ENCODE measurements around the gene MOB3B.

MOB3B gene

DNA sequence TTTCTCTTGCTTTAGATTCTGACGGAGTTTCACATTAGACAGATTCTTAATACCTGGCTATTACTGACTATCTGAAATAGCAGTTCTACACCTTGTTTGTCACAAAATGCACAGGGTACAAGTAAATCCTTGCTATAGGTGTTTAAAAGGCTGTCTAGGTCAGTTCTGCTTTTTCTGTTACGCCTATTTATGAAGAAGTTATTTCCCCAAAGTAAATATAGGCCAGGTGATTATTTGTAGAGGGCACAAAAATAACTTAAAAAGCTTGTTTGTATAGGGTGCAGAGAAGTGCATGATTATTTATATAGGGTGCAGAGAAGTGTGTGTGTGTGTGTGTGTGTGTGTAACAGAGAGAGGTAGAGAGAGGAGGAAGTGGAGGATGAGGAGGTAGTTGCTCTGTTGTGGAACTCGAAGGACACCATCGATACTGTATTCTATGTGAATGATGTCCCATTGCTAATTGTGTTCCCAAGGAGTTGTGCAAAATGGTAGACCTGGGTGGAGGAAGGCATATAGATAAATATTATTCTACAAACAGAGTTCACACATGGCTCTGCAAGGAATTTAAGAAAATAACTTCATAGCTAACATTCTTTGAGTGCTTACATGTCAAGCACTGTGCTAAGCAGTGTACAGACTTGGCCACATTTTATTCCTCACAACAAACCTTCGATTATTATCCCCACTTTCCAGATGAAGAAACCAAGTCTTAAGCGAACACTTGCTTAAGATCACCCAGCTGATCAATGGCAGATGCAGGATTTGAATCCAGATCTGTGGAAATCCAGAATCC is 136.4 kb downstream of the MOB3B start (continued):
- TF ChIP-seq, protein P1, sequence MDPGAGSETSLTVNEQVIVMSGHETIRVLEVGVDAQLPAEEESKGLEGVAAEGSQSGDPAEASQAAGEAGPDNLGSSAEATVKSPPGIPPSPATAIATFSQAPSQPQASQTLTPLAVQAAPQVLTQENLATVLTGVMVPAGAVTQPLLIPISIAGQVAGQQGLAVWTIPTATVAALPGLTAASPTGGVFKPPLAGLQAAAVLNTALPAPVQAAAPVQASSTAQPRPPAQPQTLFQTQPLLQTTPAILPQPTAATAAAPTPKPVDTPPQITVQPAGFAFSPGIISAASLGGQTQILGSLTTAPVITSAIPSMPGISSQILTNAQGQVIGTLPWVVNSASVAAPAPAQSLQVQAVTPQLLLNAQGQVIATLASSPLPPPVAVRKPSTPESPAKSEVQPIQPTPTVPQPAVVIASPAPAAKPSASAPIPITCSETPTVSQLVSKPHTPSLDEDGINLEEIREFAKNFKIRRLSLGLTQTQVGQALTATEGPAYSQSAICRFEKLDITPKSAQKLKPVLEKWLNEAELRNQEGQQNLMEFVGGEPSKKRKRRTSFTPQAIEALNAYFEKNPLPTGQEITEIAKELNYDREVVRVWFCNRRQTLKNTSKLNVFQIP (CRISPR knock-in tag; IDR thresholded peaks at IDR 0.05; ENCODE audit: borderline replicate concordance, low read depth) = no peak
- TF ChIP-seq ZNF70 (CRISPR knock-in tag; IDR thresholded peaks at IDR 0.05) = no peak
- no peak for TF ChIP-seq PPARA (CRISPR knock-in tag; IDR thresholded peaks at IDR 0.05; ENCODE audit: borderline replicate concordance)

DNA sequence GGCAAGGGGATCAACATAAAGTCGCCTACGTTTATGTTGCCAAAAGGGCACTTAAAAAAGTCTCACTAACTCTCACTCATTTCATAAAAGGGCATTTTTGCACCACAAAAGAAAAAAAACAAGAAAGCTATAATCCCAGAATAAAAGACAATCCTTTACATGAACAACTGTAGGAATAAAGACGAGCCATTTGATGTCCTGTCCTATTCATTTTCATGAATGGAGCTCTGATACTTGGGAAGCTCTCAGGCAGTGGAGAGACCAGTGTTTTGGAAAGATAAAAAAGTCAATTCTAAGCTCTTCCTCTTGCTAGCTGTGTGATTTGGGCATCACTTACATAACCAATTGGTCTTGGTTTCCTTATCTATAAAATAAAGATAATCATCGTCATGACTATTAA is 137.2 kb downstream of the MOB3B start:
- no peak for TF ChIP-seq CSDC2 (CRISPR knock-in tag; IDR thresholded peaks at IDR 0.05)
- no peak for TF ChIP-seq TCF4 (CRISPR knock-in tag; IDR thresholded peaks at IDR 0.05; ENCODE audit: borderline replicate concordance)
- TF ChIP-seq TOX (CRISPR knock-in tag; IDR thresholded peaks at IDR 0.05; ENCODE audit: borderline replicate concordance) = no peak
- TF ChIP-seq, protein P2, sequence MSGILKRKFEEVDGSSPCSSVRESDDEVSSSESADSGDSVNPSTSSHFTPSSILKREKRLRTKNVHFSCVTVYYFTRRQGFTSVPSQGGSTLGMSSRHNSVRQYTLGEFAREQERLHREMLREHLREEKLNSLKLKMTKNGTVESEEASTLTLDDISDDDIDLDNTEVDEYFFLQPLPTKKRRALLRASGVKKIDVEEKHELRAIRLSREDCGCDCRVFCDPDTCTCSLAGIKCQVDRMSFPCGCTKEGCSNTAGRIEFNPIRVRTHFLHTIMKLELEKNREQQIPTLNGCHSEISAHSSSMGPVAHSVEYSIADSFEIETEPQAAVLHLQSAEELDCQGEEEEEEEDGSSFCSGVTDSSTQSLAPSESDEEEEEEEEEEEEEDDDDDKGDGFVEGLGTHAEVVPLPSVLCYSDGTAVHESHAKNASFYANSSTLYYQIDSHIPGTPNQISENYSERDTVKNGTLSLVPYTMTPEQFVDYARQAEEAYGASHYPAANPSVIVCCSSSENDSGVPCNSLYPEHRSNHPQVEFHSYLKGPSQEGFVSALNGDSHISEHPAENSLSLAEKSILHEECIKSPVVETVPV (CRISPR knock-in tag; IDR thresholded peaks at IDR 0.05) = no peak
- no peak for TF ChIP-seq OSR1 (CRISPR knock-in tag; IDR thresholded peaks at IDR 0.05)
- TF ChIP-seq ZFP3 (CRISPR knock-in tag; IDR thresholded peaks at IDR 0.05) = no peak
- TF ChIP-seq, protein P3, sequence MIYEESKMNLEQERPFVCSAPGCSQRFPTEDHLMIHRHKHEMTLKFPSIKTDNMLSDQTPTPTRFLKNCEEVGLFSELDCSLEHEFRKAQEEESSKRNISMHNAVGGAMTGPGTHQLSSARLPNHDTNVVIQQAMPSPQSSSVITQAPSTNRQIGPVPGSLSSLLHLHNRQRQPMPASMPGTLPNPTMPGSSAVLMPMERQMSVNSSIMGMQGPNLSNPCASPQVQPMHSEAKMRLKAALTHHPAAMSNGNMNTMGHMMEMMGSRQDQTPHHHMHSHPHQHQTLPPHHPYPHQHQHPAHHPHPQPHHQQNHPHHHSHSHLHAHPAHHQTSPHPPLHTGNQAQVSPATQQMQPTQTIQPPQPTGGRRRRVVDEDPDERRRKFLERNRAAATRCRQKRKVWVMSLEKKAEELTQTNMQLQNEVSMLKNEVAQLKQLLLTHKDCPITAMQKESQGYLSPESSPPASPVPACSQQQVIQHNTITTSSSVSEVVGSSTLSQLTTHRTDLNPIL (CRISPR knock-in tag; IDR thresholded peaks at IDR 0.05; ENCODE audit: low read depth) = no peak
- TF ChIP-seq ZNF565 (CRISPR knock-in tag; conservative IDR thresholded peaks at IDR 0.05; ENCODE audit: low read depth) = no peak
- no peak for TF ChIP-seq SNAI2 (CRISPR knock-in tag; IDR thresholded peaks at IDR 0.05)
- TF ChIP-seq, protein P4, sequence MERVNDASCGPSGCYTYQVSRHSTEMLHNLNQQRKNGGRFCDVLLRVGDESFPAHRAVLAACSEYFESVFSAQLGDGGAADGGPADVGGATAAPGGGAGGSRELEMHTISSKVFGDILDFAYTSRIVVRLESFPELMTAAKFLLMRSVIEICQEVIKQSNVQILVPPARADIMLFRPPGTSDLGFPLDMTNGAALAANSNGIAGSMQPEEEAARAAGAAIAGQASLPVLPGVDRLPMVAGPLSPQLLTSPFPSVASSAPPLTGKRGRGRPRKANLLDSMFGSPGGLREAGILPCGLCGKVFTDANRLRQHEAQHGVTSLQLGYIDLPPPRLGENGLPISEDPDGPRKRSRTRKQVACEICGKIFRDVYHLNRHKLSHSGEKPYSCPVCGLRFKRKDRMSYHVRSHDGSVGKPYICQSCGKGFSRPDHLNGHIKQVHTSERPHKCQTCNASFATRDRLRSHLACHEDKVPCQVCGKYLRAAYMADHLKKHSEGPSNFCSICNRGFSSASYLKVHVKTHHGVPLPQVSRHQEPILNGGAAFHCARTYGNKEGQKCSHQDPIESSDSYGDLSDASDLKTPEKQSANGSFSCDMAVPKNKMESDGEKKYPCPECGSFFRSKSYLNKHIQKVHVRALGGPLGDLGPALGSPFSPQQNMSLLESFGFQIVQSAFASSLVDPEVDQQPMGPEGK (CRISPR knock-in tag; IDR thresholded peaks at IDR 0.05; ENCODE audit: borderline replicate concordance) = no peak
- TF ChIP-seq, protein P1 (CRISPR knock-in tag; IDR thresholded peaks at IDR 0.05; ENCODE audit: borderline replicate concordance, low read depth) = no peak
- no peak for TF ChIP-seq ZNF70 (CRISPR knock-in tag; IDR thresholded peaks at IDR 0.05)
- no peak for TF ChIP-seq ZFP30 (CRISPR knock-in tag; IDR thresholded peaks at IDR 0.05)
- no peak for TF ChIP-seq RARB (CRISPR knock-in tag; IDR thresholded peaks at IDR 0.05)
- TF ChIP-seq, protein P5, sequence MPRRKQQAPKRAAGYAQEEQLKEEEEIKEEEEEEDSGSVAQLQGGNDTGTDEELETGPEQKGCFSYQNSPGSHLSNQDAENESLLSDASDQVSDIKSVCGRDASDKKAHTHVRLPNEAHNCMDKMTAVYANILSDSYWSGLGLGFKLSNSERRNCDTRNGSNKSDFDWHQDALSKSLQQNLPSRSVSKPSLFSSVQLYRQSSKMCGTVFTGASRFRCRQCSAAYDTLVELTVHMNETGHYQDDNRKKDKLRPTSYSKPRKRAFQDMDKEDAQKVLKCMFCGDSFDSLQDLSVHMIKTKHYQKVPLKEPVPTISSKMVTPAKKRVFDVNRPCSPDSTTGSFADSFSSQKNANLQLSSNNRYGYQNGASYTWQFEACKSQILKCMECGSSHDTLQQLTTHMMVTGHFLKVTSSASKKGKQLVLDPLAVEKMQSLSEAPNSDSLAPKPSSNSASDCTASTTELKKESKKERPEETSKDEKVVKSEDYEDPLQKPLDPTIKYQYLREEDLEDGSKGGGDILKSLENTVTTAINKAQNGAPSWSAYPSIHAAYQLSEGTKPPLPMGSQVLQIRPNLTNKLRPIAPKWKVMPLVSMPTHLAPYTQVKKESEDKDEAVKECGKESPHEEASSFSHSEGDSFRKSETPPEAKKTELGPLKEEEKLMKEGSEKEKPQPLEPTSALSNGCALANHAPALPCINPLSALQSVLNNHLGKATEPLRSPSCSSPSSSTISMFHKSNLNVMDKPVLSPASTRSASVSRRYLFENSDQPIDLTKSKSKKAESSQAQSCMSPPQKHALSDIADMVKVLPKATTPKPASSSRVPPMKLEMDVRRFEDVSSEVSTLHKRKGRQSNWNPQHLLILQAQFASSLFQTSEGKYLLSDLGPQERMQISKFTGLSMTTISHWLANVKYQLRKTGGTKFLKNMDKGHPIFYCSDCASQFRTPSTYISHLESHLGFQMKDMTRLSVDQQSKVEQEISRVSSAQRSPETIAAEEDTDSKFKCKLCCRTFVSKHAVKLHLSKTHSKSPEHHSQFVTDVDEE (CRISPR knock-in tag; IDR thresholded peaks at IDR 0.05) = no peak
- TF ChIP-seq ZC3H10 (CRISPR knock-in tag; IDR thresholded peaks at IDR 0.05) = no peak
- no peak for ATAC-seq

Data from SK-N-SH treated with all-trans-retinoic acid at 6 μM for 48 hours (cell line).